ENCODE measurements around the gene NAE1.

DNA sequence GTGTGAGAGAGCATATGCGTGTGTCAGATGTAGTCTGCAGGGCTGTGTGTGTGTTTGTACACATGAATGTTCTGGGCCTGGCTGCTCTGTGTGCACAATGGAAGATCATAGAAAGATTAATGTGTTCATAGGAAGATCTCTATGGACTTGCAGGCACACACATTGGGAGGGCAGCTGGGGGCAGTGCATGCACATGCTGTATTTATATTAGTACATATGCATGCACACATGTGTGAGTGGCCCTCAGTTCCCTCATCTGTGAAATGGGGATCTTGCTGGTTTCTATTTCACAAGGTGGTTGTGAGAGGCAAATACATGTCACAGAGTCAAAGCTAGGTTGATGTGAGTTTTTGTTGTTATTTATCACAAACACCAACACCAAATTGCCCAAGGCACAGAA is 15.5 kb upstream of the NAE1 start:
- TF ChIP-seq, protein P1, sequence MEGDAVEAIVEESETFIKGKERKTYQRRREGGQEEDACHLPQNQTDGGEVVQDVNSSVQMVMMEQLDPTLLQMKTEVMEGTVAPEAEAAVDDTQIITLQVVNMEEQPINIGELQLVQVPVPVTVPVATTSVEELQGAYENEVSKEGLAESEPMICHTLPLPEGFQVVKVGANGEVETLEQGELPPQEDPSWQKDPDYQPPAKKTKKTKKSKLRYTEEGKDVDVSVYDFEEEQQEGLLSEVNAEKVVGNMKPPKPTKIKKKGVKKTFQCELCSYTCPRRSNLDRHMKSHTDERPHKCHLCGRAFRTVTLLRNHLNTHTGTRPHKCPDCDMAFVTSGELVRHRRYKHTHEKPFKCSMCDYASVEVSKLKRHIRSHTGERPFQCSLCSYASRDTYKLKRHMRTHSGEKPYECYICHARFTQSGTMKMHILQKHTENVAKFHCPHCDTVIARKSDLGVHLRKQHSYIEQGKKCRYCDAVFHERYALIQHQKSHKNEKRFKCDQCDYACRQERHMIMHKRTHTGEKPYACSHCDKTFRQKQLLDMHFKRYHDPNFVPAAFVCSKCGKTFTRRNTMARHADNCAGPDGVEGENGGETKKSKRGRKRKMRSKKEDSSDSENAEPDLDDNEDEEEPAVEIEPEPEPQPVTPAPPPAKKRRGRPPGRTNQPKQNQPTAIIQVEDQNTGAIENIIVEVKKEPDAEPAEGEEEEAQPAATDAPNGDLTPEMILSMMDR (IDR thresholded peaks at IDR 0.05; ENCODE audit: insufficient read depth, low read depth, low read length): no peak
- TF ChIP-seq EZH2 (IDR thresholded peaks at IDR 0.05; ENCODE audit: insufficient read depth, low read length): no peak
